Neural progenitor cell (in vitro differentiated cells): ENCODE measurements around the gene LINGO3.

Source experiments
- EZH2 ChIP-seq: fragments of 200-600 bp; sonication (generic); IDR thresholded peaks from 2 replicates; pipeline ENCODE4 v1.6.1; 2017; ENCODE audit warnings: antibody characterized with exemption, mild to moderate bottlenecking, moderate library complexity
- TF ChIP-seq, protein P1 (sequence below): fragments of 200-600 bp; sonication (generic); IDR thresholded peaks from 2 replicates; pipeline ENCODE4 v1.5.1; 2017; ENCODE audit warnings: antibody characterized with exemption, mild to moderate bottlenecking

DNA sequence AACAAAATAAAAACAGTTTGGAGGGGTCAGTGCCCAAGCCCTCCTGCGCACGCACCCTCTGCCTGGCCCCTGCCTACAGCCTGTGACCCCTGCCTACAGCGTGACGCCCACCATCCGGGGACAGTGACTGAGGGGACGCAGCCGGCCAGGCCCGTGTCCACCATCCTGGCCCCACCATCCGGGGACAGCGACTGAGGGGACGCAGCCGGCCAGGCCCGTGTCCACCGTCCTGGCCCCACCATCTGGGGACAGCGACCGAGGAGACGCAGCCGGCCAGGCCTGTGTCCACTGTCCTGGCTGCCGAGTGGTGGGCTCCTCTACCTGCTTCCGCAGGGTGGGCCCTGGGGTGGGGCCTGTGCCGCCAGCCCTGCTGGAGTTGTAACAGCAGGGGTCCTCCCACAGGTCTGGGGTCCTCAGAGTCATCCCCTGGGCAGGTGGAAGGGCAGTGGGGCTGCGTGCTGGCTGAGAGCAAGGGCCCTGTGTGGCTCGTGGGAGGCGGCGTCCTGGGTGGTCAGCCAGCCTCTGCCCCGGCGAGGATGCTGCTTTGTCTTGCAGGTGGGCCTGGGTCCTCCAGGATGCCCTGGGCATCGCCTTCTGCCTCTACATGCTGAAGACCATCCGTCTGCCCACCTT, 34.8 kb upstream of the LINGO3 start:
- TF ChIP-seq EZH2 = no peak
- TF ChIP-seq, protein P1, sequence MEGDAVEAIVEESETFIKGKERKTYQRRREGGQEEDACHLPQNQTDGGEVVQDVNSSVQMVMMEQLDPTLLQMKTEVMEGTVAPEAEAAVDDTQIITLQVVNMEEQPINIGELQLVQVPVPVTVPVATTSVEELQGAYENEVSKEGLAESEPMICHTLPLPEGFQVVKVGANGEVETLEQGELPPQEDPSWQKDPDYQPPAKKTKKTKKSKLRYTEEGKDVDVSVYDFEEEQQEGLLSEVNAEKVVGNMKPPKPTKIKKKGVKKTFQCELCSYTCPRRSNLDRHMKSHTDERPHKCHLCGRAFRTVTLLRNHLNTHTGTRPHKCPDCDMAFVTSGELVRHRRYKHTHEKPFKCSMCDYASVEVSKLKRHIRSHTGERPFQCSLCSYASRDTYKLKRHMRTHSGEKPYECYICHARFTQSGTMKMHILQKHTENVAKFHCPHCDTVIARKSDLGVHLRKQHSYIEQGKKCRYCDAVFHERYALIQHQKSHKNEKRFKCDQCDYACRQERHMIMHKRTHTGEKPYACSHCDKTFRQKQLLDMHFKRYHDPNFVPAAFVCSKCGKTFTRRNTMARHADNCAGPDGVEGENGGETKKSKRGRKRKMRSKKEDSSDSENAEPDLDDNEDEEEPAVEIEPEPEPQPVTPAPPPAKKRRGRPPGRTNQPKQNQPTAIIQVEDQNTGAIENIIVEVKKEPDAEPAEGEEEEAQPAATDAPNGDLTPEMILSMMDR = no peak
